Spleen (tissue), 7 donors: ENCODE measurements around the gene NTRK2.

Experiments
- POLR2A ChIP-seq, 3 donors: fragments of 450-650 bp; IDR thresholded peaks; one replicate each; pipeline ENCODE4 v1.5.1; 2017; ENCODE audit warnings: antibody characterized with exemption in 3 of 3, mild to moderate bottlenecking in 1 of 3
- POLR2AphosphoS5 ChIP-seq, 3 donors: sonication (generic); formaldehyde crosslinking; IDR thresholded peaks; one replicate each; pipeline ENCODE4 v1.5.1; 2017; ENCODE audit warnings: antibody characterized with exemption in 3 of 3
- TF ChIP-seq, protein P1 (sequence below), 11 experiments: fragments of 200-600 bp in 7 of 11; fragments of 450-650 bp in 4 of 11; sonication (generic) in 4 of 11; IDR thresholded peaks in 8 of 11; conservative IDR thresholded peaks in 3 of 11; 1 replicate in 7 of 11; 2 replicates in 4 of 11; pipeline versions ENCODE4 v1.4.0 to v1.8.0; 2016 to 2021; ENCODE audit warnings: antibody characterized with exemption in 11 of 11, inconsistent platforms in 4 of 11, mild to moderate bottlenecking in 1 of 11
- donor health status: DM: no; HTN: no; CAD: no; lungs with moderate emphysema.
- donor health status: DM: no; HTN: no; CAD: no.
- donor health status: DM: no; HTN: no; CAD: no.

DNA sequence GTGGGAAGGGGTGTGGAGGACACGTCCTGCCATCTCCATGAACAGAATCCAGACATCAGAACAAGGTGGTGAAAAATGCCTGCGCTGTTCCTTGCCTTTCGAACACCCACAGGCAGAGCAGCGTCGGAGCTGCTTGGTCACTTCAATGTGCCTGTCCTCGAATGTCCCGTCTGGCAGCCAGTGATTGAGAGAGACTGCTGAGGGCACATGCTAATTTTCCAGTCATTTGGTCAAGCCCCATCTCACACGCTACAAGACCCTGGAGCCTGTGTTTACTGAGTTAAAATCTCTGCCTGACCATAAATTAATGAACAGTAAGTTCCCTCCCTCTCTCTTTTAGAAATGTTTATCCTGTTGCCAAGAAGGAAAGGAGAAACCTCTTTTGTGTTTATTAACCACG lies 149.3 kb downstream of the NTRK2 start:
- TF ChIP-seq, protein P1, sequence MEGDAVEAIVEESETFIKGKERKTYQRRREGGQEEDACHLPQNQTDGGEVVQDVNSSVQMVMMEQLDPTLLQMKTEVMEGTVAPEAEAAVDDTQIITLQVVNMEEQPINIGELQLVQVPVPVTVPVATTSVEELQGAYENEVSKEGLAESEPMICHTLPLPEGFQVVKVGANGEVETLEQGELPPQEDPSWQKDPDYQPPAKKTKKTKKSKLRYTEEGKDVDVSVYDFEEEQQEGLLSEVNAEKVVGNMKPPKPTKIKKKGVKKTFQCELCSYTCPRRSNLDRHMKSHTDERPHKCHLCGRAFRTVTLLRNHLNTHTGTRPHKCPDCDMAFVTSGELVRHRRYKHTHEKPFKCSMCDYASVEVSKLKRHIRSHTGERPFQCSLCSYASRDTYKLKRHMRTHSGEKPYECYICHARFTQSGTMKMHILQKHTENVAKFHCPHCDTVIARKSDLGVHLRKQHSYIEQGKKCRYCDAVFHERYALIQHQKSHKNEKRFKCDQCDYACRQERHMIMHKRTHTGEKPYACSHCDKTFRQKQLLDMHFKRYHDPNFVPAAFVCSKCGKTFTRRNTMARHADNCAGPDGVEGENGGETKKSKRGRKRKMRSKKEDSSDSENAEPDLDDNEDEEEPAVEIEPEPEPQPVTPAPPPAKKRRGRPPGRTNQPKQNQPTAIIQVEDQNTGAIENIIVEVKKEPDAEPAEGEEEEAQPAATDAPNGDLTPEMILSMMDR (IDR thresholded peaks at IDR 0.05 in 8 of 11, conservative IDR thresholded peaks at IDR 0.05 in 3 of 11) = no peak
- TF ChIP-seq POLR2AphosphoS5 (IDR thresholded peaks at IDR 0.05) = no peak
- TF ChIP-seq POLR2A (IDR thresholded peaks at IDR 0.05) = no peak
